OCI-LY7 (cell line): ENCODE data around the gene GRID2. TPM values are rescaled to one million over a fixed set of nuclear protein-coding genes. Genes with fewer than 3 reads are reported as not detected.
"Not testable (repeated sequence)": the region's sequence is repeated elsewhere in the genome, so short reads cannot be mapped to it uniquely, and the experiment has no call there.

Source experiments
- BruUV-seq: library from RNA; stranded (reverse); fragments of 400-500 nt; replicated peaks from 2 replicates; lab custom pipeline; 2021; lab: Mats Ljungman, UMichigan
- CTCF ChIA-PET: fragments of 300-600 bp; sonication (Branson Sonifier 250); formaldehyde crosslinking; loops from one replicate; lab custom pipeline; 2022; ENCODE audit warnings: antibody characterized with exemption; ENCODE audit not compliant: unreplicated experiment; lab: Charles Lee
- POLR2A ChIA-PET: fragments of 300-600 bp; sonication (Branson Sonifier 250); formaldehyde crosslinking; loops from one replicate; lab custom pipeline; 2022; ENCODE audit warnings: antibody characterized with exemption; lab: Charles Lee
- DNase-seq: peaks from one replicate; pipeline ENCODE4 v3.0.0-alpha.2; 2015; ENCODE audit warnings: low spot score
- H2AFZ ChIP-seq: fragments of 200-600 bp; sonication (generic), shearing (Covaris generic); 2 replicates; pipeline ENCODE4 v1.6.1; 2014; ENCODE audit warnings: mild to moderate bottlenecking, antibody characterized with exemption, low read length, moderate library complexity
- H3K27ac ChIP-seq: fragments of 200-600 bp; sonication (generic); 2 replicates; pipeline ENCODE4 v1.5.1; 2014; ENCODE audit warnings: mixed run types, low read depth, mild to moderate bottlenecking, moderate library complexity, low read length, inconsistent platforms; ENCODE audit not compliant: poor library complexity, severe bottlenecking
- H3K36me3 ChIP-seq: fragments of 200-600 bp; sonication (generic); 2 replicates; pipeline ENCODE4 v1.6.1; 2014; ENCODE audit warnings: mild to moderate bottlenecking, antibody characterized with exemption, low read length, moderate library complexity, mixed read lengths; ENCODE audit not compliant: insufficient read depth
- H3K4me1 ChIP-seq: fragments of 200-600 bp; sonication (generic); 2 replicates; pipeline ENCODE4 v1.5.1; 2014; ENCODE audit warnings: mild to moderate bottlenecking, low read length; ENCODE audit not compliant: insufficient read depth, poor library complexity, severe bottlenecking
- H3K4me2 ChIP-seq: fragments of 200-600 bp; sonication (generic); 2 replicates; pipeline ENCODE4 v1.6.1; 2014; ENCODE audit warnings: mild to moderate bottlenecking, low read length
- H3K4me3 ChIP-seq: fragments of 200-600 bp; sonication (generic); 2 replicates; pipeline ENCODE4 v1.5.1; 2014; ENCODE audit warnings: mild to moderate bottlenecking, low read depth, low read length; ENCODE audit not compliant: poor library complexity, severe bottlenecking
- H3K79me2 ChIP-seq: fragments of 200-600 bp; sonication (generic); 2 replicates; pipeline ENCODE4 v1.6.1; 2016; ENCODE audit warnings: low read depth, mild to moderate bottlenecking, low read length, moderate library complexity, mixed read lengths; ENCODE audit not compliant: insufficient read depth
- H3K9me2 ChIP-seq: fragments of 200-600 bp; sonication (generic); 2 replicates; pipeline ENCODE4 v1.6.1; 2016; ENCODE audit warnings: mild to moderate bottlenecking, low read length, mixed read lengths; ENCODE audit not compliant: insufficient read depth
- H3K9me3 ChIP-seq: fragments of 200-600 bp; sonication (generic); 2 replicates; pipeline ENCODE4 v1.6.1; 2014; ENCODE audit warnings: mild to moderate bottlenecking, mixed run types, low read length, mixed read lengths
- H4K20me1 ChIP-seq: fragments of 200-600 bp; sonication (generic); 2 replicates; pipeline ENCODE4 v1.6.1; 2014; ENCODE audit warnings: mild to moderate bottlenecking, antibody characterized with exemption, low read length, moderate library complexity, mixed read lengths; ENCODE audit not compliant: insufficient read depth
- EZH2phosphoT487 ChIP-seq: fragments of 200-600 bp; sonication (generic); IDR thresholded peaks from 2 replicates; pipeline ENCODE4 v1.6.1; 2018; ENCODE audit warnings: low read depth, borderline replicate concordance, mild to moderate bottlenecking, mixed run types, antibody characterized with exemption, low read length, moderate library complexity, mixed read lengths
- intact Hi-C: fragments of 100-400 bp; cut with micrococcal nuclease; formaldehyde crosslinking; loops from one replicate; pipeline ENCODE4 v1.10.0; 2022; ENCODE audit not compliant: unreplicated experiment
- total RNA-seq, 2 experiments: library from RNA; depleted of rRNA in 1 of 2; stranded (reverse); fragments of >200 nt in 1 of 2; shearing (Covaris generic) in 1 of 2; gene quantifications; 2 replicates each; pipeline ENCODE4 v1.2.3, GENCODE V29; 2014 to 2022
- TF ChIP-seq, protein P1 (sequence below): fragments of 200-600 bp; sonication (generic); conservative IDR thresholded peaks from 2 replicates; pipeline ENCODE4 v1.5.1; 2014; ENCODE audit warnings: mild to moderate bottlenecking, antibody characterized with exemption, low read length, moderate library complexity, mixed read lengths

GRID2 gene
- total RNA-seq, 2 experiments from 2014 or later: not detected

DNA sequence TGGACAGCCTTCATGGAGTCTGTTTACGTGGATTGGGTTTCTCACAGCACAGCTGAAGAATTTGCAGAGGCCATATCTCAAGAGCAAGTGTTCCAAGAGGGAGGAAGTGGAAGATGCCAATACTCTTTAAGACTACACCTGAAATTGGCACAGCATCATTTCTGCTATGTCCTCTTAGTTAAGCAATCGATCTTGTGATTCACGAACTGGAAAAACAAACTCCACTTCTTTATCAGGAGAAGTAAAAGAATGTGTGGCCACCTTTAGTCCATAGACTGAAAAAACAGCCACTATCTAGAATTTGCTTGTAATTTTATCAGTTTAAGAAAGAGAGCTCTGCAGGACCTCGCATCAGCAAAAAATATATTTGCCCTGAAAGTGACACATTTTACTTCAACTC lies 1051.6 kb downstream of the GRID2 start:
- Histone ChIP-seq H3K79me2 (no peaks in the 10 kb centered on the region), H3K36me3 (no peaks in the 10 kb centered on the region), H2AFZ (no peak overlapping the region), H3K9me3 (no peaks in the 10 kb centered on the region), H4K20me1 (no peaks in the 10 kb centered on the region), H3K9me2 (no peaks in the 10 kb centered on the region), H3K4me3 (no peak overlapping the region), H3K4me1 (no peaks in the 10 kb centered on the region), H3K27ac (no peak overlapping the region), H3K4me2 (no peak overlapping the region)
- intact Hi-C loops: no loop called here
- DNase-seq: no peak
- ChIA-PET POLR2A (no interaction called here), CTCF (no interaction called here)
- TF ChIP-seq EZH2phosphoT487: no peak
- TF ChIP-seq, protein P1, sequence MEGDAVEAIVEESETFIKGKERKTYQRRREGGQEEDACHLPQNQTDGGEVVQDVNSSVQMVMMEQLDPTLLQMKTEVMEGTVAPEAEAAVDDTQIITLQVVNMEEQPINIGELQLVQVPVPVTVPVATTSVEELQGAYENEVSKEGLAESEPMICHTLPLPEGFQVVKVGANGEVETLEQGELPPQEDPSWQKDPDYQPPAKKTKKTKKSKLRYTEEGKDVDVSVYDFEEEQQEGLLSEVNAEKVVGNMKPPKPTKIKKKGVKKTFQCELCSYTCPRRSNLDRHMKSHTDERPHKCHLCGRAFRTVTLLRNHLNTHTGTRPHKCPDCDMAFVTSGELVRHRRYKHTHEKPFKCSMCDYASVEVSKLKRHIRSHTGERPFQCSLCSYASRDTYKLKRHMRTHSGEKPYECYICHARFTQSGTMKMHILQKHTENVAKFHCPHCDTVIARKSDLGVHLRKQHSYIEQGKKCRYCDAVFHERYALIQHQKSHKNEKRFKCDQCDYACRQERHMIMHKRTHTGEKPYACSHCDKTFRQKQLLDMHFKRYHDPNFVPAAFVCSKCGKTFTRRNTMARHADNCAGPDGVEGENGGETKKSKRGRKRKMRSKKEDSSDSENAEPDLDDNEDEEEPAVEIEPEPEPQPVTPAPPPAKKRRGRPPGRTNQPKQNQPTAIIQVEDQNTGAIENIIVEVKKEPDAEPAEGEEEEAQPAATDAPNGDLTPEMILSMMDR: no peak
- no TSS peak for BruUV-seq

DNA sequence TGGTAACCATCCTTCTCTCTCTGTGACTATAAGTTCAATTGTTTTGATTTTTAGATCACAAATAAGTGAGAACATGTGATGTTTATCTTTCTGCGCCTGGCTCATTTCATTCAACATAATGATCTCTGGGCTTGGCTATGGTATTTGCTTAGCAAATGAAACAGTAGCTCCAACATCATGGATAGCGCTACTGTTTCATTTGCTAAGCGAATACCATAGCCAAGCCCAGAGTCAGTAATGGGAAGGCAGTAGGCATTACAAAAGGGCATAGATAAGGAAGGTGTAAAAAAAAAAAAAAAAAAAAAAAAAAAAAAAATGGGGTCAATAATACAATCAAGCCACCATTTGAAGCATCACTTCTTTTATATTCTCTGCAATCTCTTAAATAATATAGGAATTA lies 1055.8 kb downstream of the GRID2 start:
- Histone ChIP-seq H3K9me3 (no peaks in the 10 kb centered on the region), H4K20me1 (no peaks in the 10 kb centered on the region), H3K79me2 (no peaks in the 10 kb centered on the region), H3K4me3 (no peak overlapping the region), H3K4me2 (no peak overlapping the region), H2AFZ (no peak overlapping the region), H3K36me3 (no peaks in the 10 kb centered on the region), H3K27ac (no peak overlapping the region), H3K9me2 (no peaks in the 10 kb centered on the region), H3K4me1 (no peaks in the 10 kb centered on the region)
- CTCF ChIA-PET: no interaction called here
- no peak for DNase-seq
- TF ChIP-seq, protein P1: no peak
- TF ChIP-seq EZH2phosphoT487: no peak
- BruUV-seq: no TSS peak
- POLR2A ChIA-PET: interaction anchor here (0.6 to 0.7 kb wide), 2 partner anchors 26 to 36 kb away, joined by 3 read pairs; no protein-coding TSS in a partner anchor
- intact Hi-C loops: no loop called here

DNA sequence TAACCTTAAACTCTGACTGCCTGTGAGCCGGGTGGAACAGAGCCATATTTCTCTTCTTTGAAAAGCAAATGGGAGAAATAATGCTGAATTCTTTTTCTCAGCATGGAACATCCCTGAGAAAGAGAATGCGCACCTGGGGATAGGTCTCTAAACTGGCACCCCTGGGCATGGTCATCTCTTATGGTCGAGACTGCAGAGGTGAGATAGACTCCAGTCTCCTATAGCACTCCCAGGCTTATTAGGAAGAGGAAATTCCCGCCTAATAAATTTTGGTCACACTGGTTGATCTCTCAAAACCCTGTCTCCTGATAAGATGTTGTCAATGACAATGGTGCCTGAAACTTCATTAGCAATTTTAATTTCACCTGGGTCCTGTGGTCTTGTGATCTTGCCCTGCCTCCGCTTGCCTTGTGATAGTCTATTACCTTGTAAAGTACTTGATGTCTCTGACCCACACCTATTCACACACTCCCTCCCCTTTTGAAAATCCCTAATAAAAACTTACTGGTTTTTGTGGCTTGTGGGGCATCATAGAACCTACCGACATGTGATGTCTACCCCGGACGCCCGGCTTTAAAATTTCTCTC lies 1062.5 kb downstream of the GRID2 start:
- POLR2A ChIA-PET: interaction anchor here (1.0 kb wide), 1 partner anchor 15 kb away, joined by 3 read pairs; no protein-coding TSS in a partner anchor
- H3K79me2 ChIP-seq, CTCF ChIA-PET, H3K4me2 ChIP-seq, H3K4me1 ChIP-seq, intact Hi-C loops, DNase-seq, H3K36me3 ChIP-seq, H3K27ac ChIP-seq, BruUV-seq, H4K20me1 ChIP-seq, H2AFZ ChIP-seq, H3K9me2 ChIP-seq, H3K4me3 ChIP-seq, H3K9me3 ChIP-seq: not testable (repeated sequence)
